GM18873 (cell line): ENCODE results near the gene ARL3.
"Not testable (repeated sequence)": the region's sequence is repeated elsewhere in the genome, so short reads cannot be mapped to it uniquely, and the experiment has no call there.

ENCODE experiments used
- ATAC-seq: cut with Tn5 transposase; IDR thresholded peaks from one replicate; pipeline ENCODE4 v1.9.1; 2021; ENCODE audit warnings: mild to moderate bottlenecking, moderate library complexity, moderate number of reproducible peaks; ENCODE audit not compliant: unreplicated experiment, low FRiP score

ARL3 gene

DNA sequence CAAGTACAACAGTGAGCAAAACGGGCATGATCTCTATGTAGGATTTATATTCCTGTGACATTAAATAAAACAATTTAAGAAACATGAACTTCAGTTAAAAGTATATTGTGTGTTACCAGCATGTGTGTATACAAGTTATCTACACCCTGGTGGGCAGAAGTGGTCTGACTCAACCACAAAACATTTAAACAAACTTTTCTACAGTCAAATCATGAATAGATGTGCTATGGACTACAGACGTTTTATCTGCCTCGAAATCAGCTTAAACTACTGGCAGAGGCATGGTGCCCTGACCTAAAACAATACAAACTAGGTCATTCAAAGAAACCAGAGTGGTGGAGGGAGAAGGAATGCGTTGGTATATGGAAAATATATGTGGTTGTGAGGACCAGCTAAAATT lies 3.6 kb downstream of the ARL3 start:
- ATAC-seq: no peak

DNA sequence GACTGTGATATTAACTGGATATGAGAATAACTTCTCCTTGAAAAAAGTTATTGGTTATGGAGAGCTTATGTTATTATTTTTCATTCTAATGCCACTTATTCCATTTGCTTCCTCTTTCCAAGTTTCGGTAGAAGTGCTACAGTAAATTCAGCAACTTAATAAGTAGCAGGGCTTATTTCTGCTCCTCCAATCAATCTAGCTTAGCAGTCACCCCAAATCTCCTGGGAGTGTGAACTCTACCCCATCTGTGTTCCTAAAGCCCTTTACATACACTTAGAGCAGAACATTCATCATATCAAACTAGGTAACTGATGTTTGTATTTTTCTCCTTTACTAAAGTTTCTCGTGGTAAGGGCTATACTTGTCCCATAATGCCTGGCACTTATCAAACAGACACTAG lies 8.7 kb downstream of the ARL3 start:
- ATAC-seq: no peak

DNA sequence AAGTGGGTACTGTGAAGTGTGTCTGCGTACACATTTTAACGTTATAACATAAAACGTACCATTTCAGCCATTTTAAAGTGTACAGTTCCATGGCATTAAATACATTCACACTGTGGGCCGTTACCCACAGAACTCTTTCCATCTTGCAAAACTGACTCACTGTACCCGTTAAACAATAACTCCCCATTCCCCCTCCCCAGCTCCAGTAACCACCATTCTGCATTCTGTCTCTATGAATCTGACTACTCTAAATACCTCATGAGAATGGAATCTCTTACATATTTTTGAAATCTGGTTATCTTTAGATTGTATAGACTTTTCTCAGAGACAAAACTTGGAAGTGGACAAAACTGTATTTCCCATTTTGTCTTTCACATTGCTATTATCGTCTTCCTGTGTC lies 9.3 kb downstream of the ARL3 start:
- ATAC-seq: no peak

DNA sequence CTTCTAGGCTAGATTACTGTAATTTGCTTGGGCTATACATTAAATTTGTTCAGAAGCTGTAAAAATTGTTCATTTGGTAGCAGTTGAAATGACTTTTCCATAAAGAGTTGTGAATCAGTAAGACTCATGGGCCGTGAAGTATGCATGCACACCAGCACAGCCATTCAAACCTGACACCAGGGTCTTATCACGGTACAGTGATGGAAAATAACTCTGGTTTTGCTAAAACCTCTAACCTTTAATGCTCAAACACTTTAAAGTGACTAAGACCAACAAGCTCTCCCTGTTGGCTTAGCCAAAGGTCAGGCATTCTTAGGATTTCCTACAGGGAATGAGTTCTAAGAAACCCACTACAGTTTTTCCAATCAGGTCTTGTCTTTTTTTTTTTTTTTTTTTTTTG lies 11.5 kb downstream of the ARL3 start:
- no peak for ATAC-seq

DNA sequence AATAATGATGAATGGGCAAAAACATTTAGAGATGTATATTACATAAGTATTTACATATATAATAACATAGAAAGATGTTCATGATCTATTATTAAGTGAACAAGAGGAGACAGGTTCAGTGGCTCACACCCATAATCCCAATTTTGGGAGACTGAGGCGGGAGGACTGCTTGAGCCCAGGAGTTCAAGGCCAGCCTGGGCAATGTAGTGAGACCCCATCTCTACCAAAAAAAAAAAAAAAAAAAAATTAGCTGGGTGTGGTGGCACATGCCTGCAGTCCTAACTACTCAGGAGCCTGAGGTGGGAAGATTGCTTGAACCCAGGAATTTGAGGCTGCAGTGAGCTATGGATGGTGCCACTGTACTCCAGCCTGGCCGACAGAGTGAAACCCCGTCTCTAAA lies 12.4 kb downstream of the ARL3 start:
- ATAC-seq: no peak

DNA sequence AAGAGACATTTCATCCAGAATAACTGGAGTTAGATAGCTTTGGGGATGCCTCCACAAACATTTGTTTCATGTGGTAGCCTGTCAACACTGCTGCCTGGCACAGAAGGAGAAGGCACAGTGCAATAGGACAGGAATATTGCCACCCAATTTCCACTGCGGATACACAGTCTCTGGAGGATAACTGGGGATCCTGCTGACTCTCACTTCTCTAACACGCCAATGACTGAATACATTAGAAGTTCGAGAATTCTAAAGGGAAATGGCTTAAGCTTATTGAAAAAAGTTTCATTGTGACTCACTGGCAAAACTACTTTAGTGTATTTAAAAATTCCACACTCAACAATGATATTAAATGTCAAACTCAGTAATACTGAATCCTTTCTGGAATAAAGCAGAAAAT lies 12.9 kb downstream of the ARL3 start:
- no peak for ATAC-seq

DNA sequence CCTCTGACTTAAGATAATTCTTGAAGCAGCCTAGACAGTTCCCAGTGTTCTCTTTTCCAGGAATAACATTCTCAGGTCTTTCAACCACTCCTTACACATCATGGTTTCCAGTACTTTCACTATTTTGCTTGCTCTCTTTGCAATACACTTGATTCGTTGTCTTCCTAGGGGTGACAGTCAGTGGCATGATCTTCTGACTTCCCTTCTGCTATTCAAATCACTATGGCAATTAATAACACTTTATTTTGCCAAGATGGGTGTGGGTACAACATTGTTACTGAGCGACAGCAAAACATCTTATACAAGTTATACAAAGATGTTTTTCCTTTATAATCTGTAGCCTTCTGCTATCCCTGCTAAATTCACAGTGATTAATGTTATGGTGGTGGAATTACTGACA lies 15.3 kb downstream of the ARL3 start:
- no peak for ATAC-seq

DNA sequence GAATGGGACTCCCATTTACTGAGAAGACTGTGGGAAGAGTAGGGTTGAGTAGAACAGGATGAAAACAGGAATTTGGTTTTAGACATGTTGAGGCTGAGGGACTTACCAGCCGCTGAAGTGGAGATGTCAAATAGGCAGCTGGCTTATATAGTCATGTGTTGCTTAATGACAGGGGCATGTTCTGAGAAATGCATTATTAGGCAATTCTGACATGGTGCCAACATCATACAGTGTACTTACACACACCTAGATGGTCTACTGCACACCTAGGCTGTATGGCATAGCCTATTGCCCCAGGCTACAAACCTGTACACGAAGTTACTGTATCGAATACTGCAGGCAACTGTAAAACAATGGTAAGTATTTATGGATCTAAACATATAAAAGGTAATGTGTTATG lies 17.5 kb downstream of the ARL3 start:
- ATAC-seq: no peak

DNA sequence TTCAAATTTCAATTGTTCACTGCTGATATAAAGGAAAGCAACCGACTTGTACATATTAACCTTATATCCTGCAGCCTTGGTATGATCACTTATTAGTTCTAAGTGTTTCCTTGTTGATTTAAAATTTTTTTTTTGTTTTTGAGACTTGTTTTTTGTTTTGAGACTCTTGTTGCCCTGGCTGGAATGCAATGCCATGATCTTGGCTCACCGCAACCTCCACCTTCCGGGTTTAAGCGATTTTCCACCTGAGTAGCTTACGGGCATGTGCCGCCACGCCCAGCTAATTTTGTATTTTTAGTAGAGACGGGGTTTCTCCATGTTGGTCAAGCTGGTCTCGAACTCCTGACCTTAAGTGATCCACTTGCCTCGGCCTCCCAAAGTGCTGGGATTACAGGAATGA lies 18.8 kb downstream of the ARL3 start:
- not testable (repeated sequence) for ATAC-seq

DNA sequence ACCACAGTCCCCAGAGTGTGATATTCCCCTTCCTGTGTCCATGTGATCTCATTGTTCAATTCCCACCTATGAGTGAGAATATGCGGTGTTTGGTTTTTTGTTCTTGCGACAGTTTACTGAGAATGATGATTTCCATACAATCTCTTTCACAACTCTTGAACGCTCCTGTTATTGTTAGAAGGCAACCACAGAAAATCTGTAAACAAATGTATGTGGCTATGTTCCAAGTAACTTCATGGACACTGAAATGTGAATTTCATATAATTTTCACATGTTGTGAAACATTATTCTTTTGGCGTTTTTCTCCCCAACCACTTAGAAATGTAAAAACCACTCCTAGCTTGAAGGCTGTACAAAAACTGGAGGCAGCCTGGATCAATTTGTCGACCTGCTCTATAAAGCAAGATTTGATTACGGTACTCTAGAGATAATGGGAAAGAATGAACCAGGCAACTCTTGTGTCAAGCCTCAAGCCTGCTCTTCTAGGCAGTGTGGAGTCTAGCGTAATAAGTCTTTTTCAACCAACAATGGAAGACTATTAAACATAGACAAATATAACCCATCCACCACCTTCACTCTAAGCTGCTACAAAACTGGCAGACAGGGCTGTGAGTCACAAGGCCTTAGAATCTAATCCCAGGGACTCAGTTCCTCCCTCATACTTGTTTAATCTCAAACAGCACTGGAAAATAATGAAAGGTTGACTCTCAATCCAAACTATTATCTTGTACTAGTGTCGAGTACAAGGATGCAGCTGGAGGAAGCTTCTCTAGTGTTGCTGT lies 22.7 kb downstream of the ARL3 start:
- ATAC-seq: no peak

DNA sequence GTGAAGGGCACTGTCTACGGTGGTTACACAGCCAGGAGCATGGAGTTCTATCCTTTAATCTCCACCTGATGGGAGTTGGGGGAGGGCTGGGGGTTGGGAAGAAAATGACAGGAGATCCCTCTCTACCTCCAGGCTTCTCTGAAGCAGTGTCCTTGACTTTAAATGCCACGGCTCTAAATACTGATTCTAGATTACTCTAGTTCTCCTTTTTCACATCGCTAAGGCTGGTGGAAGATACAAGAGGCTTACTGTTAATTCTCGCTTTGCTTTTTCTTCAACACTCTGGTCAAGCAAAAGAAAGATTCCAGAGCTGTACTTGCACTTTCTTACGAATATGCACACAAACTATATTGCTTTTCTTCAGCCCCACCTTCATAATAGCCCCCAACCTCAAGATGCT lies 30.5 kb downstream of the ARL3 start:
- ATAC-seq: no peak

DNA sequence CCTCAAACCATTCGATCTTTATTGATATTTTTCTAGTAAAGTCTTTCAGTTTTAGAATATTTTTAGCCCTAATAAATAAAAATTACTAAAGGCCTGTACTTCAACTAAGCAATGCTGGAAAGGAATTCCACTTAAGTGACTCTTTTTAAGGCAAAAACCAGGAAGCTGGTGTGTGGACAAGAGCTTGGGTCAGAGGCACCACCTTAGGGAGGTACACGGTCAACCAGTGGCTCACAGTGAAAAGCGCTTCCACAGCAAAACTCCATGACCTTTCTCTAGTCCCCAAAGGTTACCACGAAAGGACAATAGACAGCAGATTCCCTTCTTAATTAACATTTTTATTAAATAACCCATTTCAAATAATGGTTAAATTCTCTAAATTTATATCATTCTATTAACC lies 31.2 kb downstream of the ARL3 start:
- no peak for ATAC-seq

DNA sequence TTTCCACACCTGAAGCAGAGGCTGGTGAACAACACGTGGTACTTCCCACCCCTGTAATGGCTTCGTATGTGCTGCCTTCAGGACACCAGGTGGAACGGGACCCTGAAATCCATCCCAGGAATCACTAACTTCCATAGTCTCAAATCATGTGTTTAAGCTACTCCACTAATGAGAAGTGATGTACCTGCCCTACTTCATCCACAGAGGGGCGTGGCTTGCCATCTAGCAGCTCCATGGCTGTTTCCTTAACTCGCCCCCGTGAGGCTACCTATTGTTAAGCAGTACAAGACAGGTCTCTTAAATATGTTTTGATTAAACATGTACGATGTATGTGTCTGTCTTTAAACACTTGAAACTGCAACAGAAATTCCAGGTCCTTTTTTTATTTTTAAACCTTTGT lies 31.8 kb downstream of the ARL3 start:
- no peak for ATAC-seq

DNA sequence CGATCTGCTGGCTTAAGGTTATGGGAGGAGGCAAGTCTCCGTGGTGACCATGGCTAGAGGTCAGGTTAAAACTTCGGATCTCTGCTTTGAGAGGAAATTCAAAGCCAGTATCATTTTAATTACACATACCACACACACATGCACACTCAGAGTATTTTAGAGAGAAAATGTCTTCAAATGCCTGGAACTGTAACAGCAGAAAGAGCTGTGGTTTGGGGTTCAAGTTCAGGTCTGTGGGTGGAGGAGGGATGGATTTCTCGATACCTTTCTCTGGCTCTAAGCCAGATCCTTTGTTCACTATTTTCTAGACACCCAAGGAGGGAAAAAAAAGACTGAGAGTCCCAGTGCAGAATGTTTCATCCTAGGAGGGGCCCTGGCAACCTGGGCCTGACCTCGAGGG lies 32.5 kb downstream of the ARL3 start:
- ATAC-seq: no peak

DNA sequence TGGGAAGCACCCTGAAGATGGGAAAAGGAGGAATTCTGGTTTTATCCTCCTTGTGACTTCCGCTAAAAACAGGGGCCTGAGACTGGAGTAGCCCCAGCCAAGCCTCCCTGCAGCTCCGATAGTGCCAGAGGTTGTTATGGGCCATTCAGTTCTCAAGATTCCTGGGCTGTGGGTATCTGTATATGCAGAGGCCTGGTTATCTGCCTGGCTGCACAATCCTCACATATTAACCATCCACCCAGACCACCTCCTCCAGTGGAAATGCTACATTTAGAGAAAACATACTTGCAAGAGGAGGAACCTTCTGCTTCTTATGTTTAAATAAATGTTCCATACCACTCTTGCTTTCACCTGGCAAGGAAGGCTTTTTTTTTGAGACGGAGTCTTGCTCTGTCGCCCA lies 34.6 kb downstream of the ARL3 start:
- no peak for ATAC-seq

DNA sequence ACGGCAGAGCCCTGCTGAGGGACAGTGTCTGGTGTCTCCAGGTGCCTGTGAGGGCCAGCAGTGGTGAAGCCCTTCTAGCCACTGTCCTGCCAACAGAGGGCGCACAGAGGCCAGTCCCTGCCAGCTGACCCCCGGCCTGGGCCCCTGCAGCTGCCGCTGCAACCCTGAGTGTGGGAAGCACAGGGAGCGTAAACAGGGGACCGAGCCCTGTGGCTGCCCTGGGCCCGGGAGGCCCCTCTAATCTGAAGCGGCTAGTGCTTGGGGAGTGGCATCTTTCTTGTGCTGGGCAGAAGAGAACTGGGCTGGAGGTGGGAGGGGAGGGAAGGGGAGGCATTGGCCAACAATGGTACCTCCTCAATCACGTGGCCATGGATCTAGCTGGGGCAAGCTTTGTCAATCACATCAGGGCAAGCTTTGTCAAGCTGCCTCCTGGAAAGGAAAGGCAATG lies 35.3 kb downstream of the ARL3 start:
- no peak for ATAC-seq

DNA sequence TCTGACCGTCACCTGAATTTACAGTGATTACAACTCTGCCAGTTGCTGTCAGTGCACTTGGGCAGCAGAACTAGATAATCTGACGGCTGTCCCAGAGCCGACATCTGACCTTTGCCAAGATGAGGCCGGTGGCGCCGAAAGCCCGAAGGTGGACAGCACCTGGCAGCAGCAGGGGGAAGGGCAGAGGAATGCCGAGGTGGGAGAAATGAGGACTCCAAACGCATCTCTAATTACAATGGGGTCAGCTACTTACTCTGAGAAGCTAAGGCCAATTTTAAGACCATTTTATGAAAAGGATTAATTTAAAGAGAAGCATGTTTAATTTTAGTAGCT lies 36.2 kb downstream of the ARL3 start:
- ATAC-seq: no peak

DNA sequence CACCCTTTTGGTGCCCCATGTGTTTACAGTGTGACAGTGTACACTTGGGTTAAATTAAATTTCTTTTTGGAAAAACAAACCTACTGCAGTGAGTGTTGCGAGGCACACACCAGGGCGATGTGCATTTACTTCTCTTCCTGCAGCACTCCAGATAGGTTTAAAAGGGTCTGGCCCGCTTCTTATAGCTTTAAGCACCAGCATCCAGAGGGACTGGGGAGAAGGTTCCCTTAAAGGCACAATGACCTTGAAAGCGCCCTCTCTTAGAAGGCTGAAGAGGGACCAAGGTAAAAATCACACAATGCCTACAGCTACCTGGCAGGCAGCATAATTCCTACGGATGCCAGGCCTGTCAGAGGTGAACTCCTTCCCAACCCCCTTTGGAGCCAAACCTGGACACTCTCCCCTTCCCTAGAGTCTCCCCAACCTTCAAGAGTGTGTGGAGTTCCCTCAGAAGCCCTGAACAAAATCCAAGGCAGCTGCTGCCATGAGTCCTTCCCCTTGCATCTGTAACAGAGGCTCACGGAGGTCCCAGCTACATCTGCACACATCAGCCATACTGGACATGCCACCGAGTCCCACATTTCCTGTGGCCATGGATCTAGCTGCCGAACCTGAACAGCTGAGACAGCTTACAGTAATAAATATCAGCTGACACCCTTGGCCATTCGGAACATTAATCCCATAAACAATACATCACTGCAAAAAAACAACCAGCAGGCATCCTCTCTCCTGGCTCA lies 36.7 kb downstream of the ARL3 start:
- ATAC-seq: no peak

DNA sequence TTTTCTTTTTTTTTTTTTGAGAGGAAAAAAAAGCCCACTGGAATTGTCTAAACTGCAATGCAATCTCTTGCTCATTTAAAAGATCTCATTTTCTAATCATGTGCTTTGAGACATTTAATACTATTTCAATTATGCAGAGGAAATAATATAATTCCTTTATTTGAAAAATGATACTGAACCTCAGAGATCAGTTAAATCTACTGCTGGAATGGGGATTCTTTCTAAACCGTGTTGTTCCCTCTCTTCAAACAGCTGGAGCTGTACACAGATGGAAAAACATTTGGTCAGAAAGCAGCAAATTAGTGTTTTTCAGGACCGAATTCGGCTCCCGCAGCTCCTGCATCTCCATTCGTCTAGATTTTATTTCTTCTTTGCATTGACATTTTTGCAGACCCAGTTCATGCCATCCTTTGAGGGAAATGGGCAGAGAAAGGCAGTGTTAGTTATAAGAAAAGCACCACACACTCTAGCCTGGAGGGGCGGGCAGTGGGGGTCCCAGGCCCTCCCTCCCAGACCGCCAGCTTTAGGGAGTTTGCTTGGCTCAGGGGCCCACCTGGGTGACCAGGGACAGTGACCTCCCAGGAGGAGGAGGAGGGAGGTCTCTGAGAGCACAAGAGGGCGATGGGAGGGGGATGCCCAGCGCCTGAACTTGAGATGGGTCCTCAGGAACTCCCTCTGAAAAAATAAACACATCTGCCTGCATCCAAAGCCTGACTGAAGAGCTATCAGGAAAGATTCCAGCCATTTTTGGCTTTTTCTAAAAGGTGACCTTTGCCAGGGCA lies 37.5 kb downstream of the ARL3 start:
- no peak for ATAC-seq

DNA sequence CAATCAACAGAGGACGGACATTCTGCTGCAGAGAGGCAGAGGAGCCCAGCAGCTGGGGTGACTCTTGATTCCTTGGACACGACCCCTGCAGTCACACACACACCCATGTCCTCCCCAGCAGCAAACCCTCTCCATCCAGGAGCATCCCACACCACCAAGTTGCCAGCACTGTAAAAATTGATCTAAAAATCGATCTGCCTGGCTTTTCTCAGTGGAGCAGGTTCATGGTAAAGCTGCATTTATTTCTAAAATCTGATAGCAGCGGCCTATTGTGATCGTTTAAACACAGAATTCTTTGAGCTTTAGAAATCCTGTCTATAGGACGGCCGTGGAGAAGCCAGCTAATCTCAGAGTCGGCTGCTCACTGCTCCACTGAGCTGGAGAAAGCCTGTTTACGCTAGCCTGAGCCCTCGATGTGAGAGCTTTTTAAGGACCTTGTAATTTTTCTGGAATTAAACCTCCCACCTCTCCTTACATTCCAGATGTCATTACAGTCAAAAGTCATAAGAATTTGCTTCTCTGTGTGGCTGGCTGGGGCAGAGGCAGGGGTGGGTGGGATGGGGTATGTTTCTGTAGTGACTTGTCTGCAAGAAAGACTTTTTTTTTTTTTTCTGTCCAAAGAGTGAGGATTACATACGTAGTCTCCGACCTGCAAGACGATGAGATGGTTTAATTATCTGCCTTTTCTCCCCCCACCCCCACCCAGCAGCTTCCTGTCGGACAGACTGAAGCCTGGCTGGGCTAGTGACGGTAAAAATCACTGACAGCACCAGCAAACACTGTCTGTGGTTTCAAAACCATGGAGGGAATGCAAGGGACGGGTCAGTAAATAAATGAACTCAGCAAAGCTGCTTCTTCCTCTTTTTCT lies 38.3 kb downstream of the ARL3 start:
- ATAC-seq: no peak
